IMR-90 (cell line): Measurements from ENCODE around the gene SNX27. TPM values are rescaled to one million over a fixed set of nuclear protein-coding genes. Genes with fewer than 3 reads are reported as not detected.

Source experiments
- ATAC-seq: fragments of 200-7000 bp; cut with Tn5 transposase; 2 replicates; pipeline ENCODE4 v1.9.1; 2020; ENCODE audit warnings: low read depth, mild to moderate bottlenecking, moderate library complexity
- BruUV-seq: library from RNA; stranded (reverse); fragments of 400-500 nt; replicated peaks from 2 replicates; lab custom pipeline; 2021; lab: Mats Ljungman, UMichigan
- CTCF ChIA-PET: fragments of 300-600 bp; formaldehyde crosslinking; extraction: SDS; loops from one replicate; lab custom pipeline; 2021; ENCODE audit warnings: antibody characterized with exemption; lab: Yijun Ruan, JAX
- POLR2A ChIA-PET: fragments of 300-600 bp; sonication (Branson Sonifier 250); formaldehyde crosslinking; loops from one replicate; lab custom pipeline; 2022; ENCODE audit warnings: antibody characterized with exemption; ENCODE audit not compliant: unreplicated experiment; lab: Charles Lee
- DNase-seq: peaks from one replicate; pipeline ENCODE4 v3.0.0; 2013
- H2AFZ ChIP-seq: replicated peaks from 2 replicates; pipeline ENCODE3; 2013; ENCODE audit warnings: low read length, mild to moderate bottlenecking; ENCODE audit not compliant: poor library complexity
- H2AK5ac ChIP-seq: 2 replicates; pipeline ENCODE4 v1.6.1; 2013; ENCODE audit warnings: low read depth, low read length, inconsistent platforms
- H2AK9ac ChIP-seq: replicated peaks from 2 replicates; pipeline ENCODE3; 2013; ENCODE audit warnings: mild to moderate bottlenecking, low read depth, low read length, moderate library complexity; ENCODE audit not compliant: poor library complexity
- H2BK120ac ChIP-seq: 2 replicates; pipeline ENCODE4 v1.6.1; 2013; ENCODE audit warnings: low read depth, low read length, inconsistent platforms
- H2BK15ac ChIP-seq: 3 replicates; pipeline ENCODE4 v1.6.1; 2013; ENCODE audit warnings: low read depth, low read length, inconsistent platforms
- H2BK20ac ChIP-seq: 2 replicates; pipeline ENCODE4 v1.6.1; 2013; ENCODE audit warnings: low read depth, mild to moderate bottlenecking, inconsistent platforms, low read length, moderate library complexity
- H2BK5ac ChIP-seq: 2 replicates; pipeline ENCODE4 v1.6.1; 2013; ENCODE audit warnings: mild to moderate bottlenecking, low read depth, low read length, inconsistent platforms; ENCODE audit not compliant: poor library complexity, severe bottlenecking
- H3K14ac ChIP-seq: replicated peaks from 2 replicates; pipeline ENCODE4 v1.6.1; 2013; ENCODE audit warnings: low read depth, low read length, inconsistent platforms
- H3K18ac ChIP-seq: 2 replicates; pipeline ENCODE4 v1.6.1; 2013; ENCODE audit warnings: low read depth, low read length, control low read depth
- H3K23ac ChIP-seq: 2 replicates; pipeline ENCODE4 v1.6.1; 2013; ENCODE audit warnings: low read depth, low read length, inconsistent platforms
- H3K27ac ChIP-seq: 2 replicates; pipeline ENCODE4 v1.5.1; 2013; ENCODE audit warnings: mild to moderate bottlenecking, control low read depth, low read length; ENCODE audit not compliant: insufficient read depth
- H3K27me3 ChIP-seq: 2 replicates; pipeline ENCODE4 v1.6.1; 2013; ENCODE audit warnings: low read length; ENCODE audit not compliant: control insufficient read depth, insufficient read depth
- H3K36me3 ChIP-seq: 2 replicates; pipeline ENCODE4 v1.6.1; 2013; ENCODE audit warnings: low read length, mixed read lengths; ENCODE audit not compliant: control insufficient read depth, insufficient read depth
- H3K4ac ChIP-seq: 2 replicates; pipeline ENCODE4 v1.6.1; 2013; ENCODE audit warnings: low read depth, low read length, inconsistent platforms
- H3K4me1 ChIP-seq: 2 replicates; pipeline ENCODE4 v1.6.1; 2013; ENCODE audit warnings: low read length, mixed read lengths; ENCODE audit not compliant: control insufficient read depth, insufficient read depth
- H3K4me2 ChIP-seq: 2 replicates; pipeline ENCODE4 v1.6.1; 2013; ENCODE audit warnings: low read depth, mild to moderate bottlenecking, control low read depth, low read length, moderate library complexity
- H3K4me3 ChIP-seq: 2 replicates; pipeline ENCODE4 v1.5.1; 2013; ENCODE audit warnings: low read depth, mild to moderate bottlenecking, control low read depth, low read length, moderate library complexity; ENCODE audit not compliant: insufficient read depth
- H3K56ac ChIP-seq: 2 replicates; pipeline ENCODE4 v1.6.1; 2013; ENCODE audit warnings: low read length, inconsistent platforms; ENCODE audit not compliant: insufficient read depth; ENCODE audit errors: extremely low read depth
- H3K79me1 ChIP-seq, 2 experiments: 2 replicates each; pipeline ENCODE4 v1.6.1; 2013; ENCODE audit warnings: low read length in 2 of 2, inconsistent platforms in 1 of 2, low read depth in 1 of 2
- H3K9ac ChIP-seq: 2 replicates; pipeline ENCODE4 v1.6.1; 2013; ENCODE audit warnings: low read depth, low read length, control low read depth
- H3K9me1 ChIP-seq: 2 replicates; pipeline ENCODE4 v1.6.1; 2013; ENCODE audit warnings: low read length, inconsistent platforms; ENCODE audit not compliant: insufficient read depth
- H3K9me3 ChIP-seq: 2 replicates; pipeline ENCODE4 v1.6.1; 2013; ENCODE audit warnings: low read length; ENCODE audit not compliant: control insufficient read depth, insufficient read depth
- H4K20me1 ChIP-seq: 2 replicates; pipeline ENCODE4 v1.6.1; 2013; ENCODE audit warnings: low read length, inconsistent platforms; ENCODE audit not compliant: insufficient read depth
- H4K5ac ChIP-seq: 2 replicates; pipeline ENCODE4 v1.6.1; 2013; ENCODE audit warnings: mild to moderate bottlenecking, low read depth, low read length, control low read depth
- H4K8ac ChIP-seq, 2 experiments: 2 replicates each; pipeline ENCODE4 v1.6.1; 2013; ENCODE audit warnings: low read depth in 2 of 2, low read length in 2 of 2, control low read depth in 1 of 2, inconsistent platforms in 1 of 2
- H4K91ac ChIP-seq: 2 replicates; pipeline ENCODE4 v1.6.1; 2013; ENCODE audit warnings: low read depth, low read length, inconsistent platforms; ENCODE audit not compliant: insufficient read depth
- BHLHE40 ChIP-seq: fragments of 150-350 bp; IDR thresholded peaks from 2 replicates; pipeline ENCODE4 v1.6.1; 2016; ENCODE audit warnings: mild to moderate bottlenecking, low read depth, low read length
- CEBPB ChIP-seq: IDR thresholded peaks from 2 replicates; pipeline ENCODE4 v1.6.1; 2012; ENCODE audit warnings: low read depth, low read length, improper control_type of control experiment
- CHD1 ChIP-seq: IDR thresholded peaks from 2 replicates; pipeline ENCODE4 v1.6.1; 2012; ENCODE audit warnings: low read depth, low read length, improper control_type of control experiment
- FOS ChIP-seq: fragments of 150-350 bp; IDR thresholded peaks from 2 replicates; pipeline ENCODE4 v1.6.1; 2016; ENCODE audit warnings: low read depth, low read length
- MAFK ChIP-seq: IDR thresholded peaks from 2 replicates; pipeline ENCODE4 v1.6.1; 2012; ENCODE audit warnings: low read depth, low read length, improper control_type of control experiment
- MAZ ChIP-seq: IDR thresholded peaks from 2 replicates; pipeline ENCODE4 v1.6.1; 2012; ENCODE audit warnings: low read depth, mild to moderate bottlenecking, low read length, improper control_type of control experiment, moderate library complexity, borderline replicate concordance
- MXI1 ChIP-seq: IDR thresholded peaks from 2 replicates; pipeline ENCODE4 v1.6.1; 2012; ENCODE audit warnings: low read depth, mild to moderate bottlenecking, low read length, moderate library complexity, borderline replicate concordance
- NFE2L2 ChIP-seq: fragments of 150-350 bp; IDR thresholded peaks from 2 replicates; pipeline ENCODE4 v1.6.1; 2016; ENCODE audit warnings: low read depth, mild to moderate bottlenecking, low read length
- POLR2A ChIP-seq: IDR thresholded peaks from 2 replicates; pipeline ENCODE4 v1.6.1; 2012; ENCODE audit warnings: mild to moderate bottlenecking, low read depth, low read length
- RCOR1 ChIP-seq: IDR thresholded peaks from 2 replicates; pipeline ENCODE4 v1.6.1; 2012; ENCODE audit warnings: mild to moderate bottlenecking, low read length, improper control_type of control experiment; ENCODE audit not compliant: insufficient replicate concordance
- RFX5 ChIP-seq: IDR thresholded peaks from 2 replicates; pipeline ENCODE4 v1.8.0; 2012; ENCODE audit warnings: low read depth, mild to moderate bottlenecking, low read length, moderate library complexity
- SMC3 ChIP-seq: fragments of 150-350 bp; IDR thresholded peaks from 2 replicates; pipeline ENCODE4 v1.6.1; 2016; ENCODE audit warnings: low read depth, mild to moderate bottlenecking, antibody characterized with exemption, low read length, moderate library complexity
- WGBS, 2 experiments: methylation state at CpG; one replicate each; pipeline versions ENCODE4 v1.1.5 to v1.1.7; 2013; ENCODE audit warnings: missing lambda C conversion rate in 2 of 2; ENCODE audit not compliant: insufficient read length in 1 of 2; ENCODE audit errors: extremely low coverage in 2 of 2; 5-methylcytosine and 5-hydroxymethylcytosine counted together
- dilution Hi-C: fragments of 300-500 bp; cut with HindIII; formaldehyde crosslinking; loops from one replicate; pipeline ENCODE4 v1.14.3; 2018; ENCODE audit warnings: low sequenced_read_pairs; ENCODE audit not compliant: unreplicated experiment
- in situ Hi-C: fragments of 300-500 bp; cut with MboI; formaldehyde crosslinking; loops from 3 replicates; pipeline ENCODE4 v1.14.3; 2019; ENCODE audit warnings: low sequenced_read_pairs, inconsistent platforms, mixed read lengths
- intact Hi-C: fragments of 100-400 bp; cut with micrococcal nuclease; formaldehyde crosslinking; loops from 2 replicates; pipeline ENCODE4 v1.10.0; 2022
- polyA plus RNA-seq, 3 experiments: library from polyadenylated mRNA; depleted of rRNA; stranded (reverse); fragments of >200 nt; gene quantifications; 2 replicates each; pipeline ENCODE4 v1.2.3, GENCODE V29; 2012; ENCODE audit warnings: low replicate concordance in 1 of 3
- total RNA-seq: library from RNA; depleted of rRNA; stranded (reverse); fragments of >200 nt; gene quantifications from 2 replicates; pipeline ENCODE4 v1.2.3, GENCODE V29; 2012
- TF ChIP-seq, protein P1 (sequence below): conservative IDR thresholded peaks from 2 replicates; pipeline ENCODE4 v1.5.1; 2012; ENCODE audit warnings: mild to moderate bottlenecking, low read depth, low read length, improper control_type of control experiment

SNX27 gene
- total and polyA plus RNA-seq, 2 of the 4 experiments (the other 2 are of a cell fraction): 12.3 to 25.6 TPM

DNA sequence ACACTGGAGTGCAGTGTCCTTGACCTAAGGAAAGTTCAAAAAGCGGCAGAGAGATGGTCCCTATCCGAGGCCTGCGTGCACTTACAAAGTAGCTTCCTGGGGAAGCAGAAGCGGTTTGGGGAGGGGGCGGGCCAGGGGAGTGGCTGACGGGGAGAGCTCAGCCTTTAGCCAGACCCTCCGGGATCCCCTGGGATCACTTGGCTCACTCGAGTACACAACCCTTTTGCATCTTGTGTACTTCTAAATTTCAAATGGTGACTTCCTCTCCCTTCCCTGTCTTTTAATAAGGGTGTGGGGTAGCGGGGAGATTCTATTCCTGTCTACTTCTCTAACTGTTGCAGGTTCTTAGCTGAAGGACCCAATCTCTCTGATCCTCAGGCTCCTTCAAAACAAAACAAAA is 18.1 kb upstream of the SNX27 start:
- Histone ChIP-seq H2AK9ac (no peak overlapping the region), H2AFZ (no peak overlapping the region), H3K36me3 (no peaks in the 10 kb centered on the region), H4K5ac (no peak overlapping the region), H2BK5ac (no peak overlapping the region), H3K79me1 (no peaks in the 10 kb centered on the region), H4K8ac (no peak overlapping the region), H3K27me3 (no peaks in the 10 kb centered on the region), H2BK15ac (no peak overlapping the region), H2BK120ac (0 out of 2 replicates have a peak overlapping the region, but pooled peaks have one; percentile 5), H3K56ac (no peak overlapping the region), H3K27ac (no peak overlapping the region), H3K4me1 (no peaks in the 10 kb centered on the region), H2BK20ac (no peak overlapping the region), H4K20me1 (no peaks in the 10 kb centered on the region; the same call in 1 of the 2 replicates), H3K4me3 (no peak overlapping the region), H3K23ac (no peak overlapping the region), H3K4me2 (peak overlapping the region; percentile 80; the same call in 1 of the 2 replicates), H3K9ac (peak overlapping the region; percentile 48; the same call in 1 of the 2 replicates), H3K9me3 (peaks cover 4% of the 10 kb centered on the region; the same call in 1 of the 2 replicates), H3K14ac (no peak overlapping the region), H3K18ac (no peak overlapping the region), H4K91ac (no peak overlapping the region), H2AK5ac (no peak overlapping the region), H3K4ac (no peak overlapping the region), H3K9me1 (0 out of 2 replicates have a peak, but pooled peaks cover 3% of the 10 kb centered on the region)
- CTCF ChIA-PET: interaction anchor here (0.6 to 2.3 kb wide), 7 partner anchors 8 to 141 kb away, joined by 3 to 7 read pairs (median 3); partner anchors contain the start of gene SNX27
- ATAC-seq (no peak), DNase-seq (no peak)
- intact Hi-C loops (loop anchor here (2.0 kb wide), 1 partner anchor 141 kb away; no protein-coding TSS in a partner anchor), in situ Hi-C loops (no loop called here), dilution Hi-C loops (no loop called here)
- POLR2A ChIA-PET: no interaction called here
- TF ChIP-seq CEBPB: no peak
- no peak for TF ChIP-seq MAFK
- no peak for TF ChIP-seq SMC3
- TF ChIP-seq FOS: no peak
- TF ChIP-seq POLR2A: no peak
- no peak for TF ChIP-seq CHD1
- TF ChIP-seq NFE2L2: no peak
- no peak for TF ChIP-seq BHLHE40
- TF ChIP-seq, protein P1, sequence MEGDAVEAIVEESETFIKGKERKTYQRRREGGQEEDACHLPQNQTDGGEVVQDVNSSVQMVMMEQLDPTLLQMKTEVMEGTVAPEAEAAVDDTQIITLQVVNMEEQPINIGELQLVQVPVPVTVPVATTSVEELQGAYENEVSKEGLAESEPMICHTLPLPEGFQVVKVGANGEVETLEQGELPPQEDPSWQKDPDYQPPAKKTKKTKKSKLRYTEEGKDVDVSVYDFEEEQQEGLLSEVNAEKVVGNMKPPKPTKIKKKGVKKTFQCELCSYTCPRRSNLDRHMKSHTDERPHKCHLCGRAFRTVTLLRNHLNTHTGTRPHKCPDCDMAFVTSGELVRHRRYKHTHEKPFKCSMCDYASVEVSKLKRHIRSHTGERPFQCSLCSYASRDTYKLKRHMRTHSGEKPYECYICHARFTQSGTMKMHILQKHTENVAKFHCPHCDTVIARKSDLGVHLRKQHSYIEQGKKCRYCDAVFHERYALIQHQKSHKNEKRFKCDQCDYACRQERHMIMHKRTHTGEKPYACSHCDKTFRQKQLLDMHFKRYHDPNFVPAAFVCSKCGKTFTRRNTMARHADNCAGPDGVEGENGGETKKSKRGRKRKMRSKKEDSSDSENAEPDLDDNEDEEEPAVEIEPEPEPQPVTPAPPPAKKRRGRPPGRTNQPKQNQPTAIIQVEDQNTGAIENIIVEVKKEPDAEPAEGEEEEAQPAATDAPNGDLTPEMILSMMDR: no peak
- TF ChIP-seq RCOR1: no peak
- TF ChIP-seq RFX5: no peak
- no peak for TF ChIP-seq MAZ
- no peak for TF ChIP-seq MXI1
- 60% methylated on average over 1 of the region's 9 CpGs; no CpG with 5 or more reads in 1 of the 2 experiments for WGBS, 2 experiments
- no TSS peak for BruUV-seq
